ENCODE results near the gene LDLRAD1.
"Not testable (repeated sequence)": the region's sequence is repeated elsewhere in the genome, so short reads cannot be mapped to it uniquely, and the experiment has no call there.

GRCh38 chr1:54003750-54004480 lies 14.1 kb downstream of the LDLRAD1 start:
- TF ChIP-seq EZH2 (IDR thresholded peaks at IDR 0.05; ENCODE audit: insufficient read depth, poor library complexity, severe bottlenecking); EZH2phosphoT487 (IDR thresholded peaks at IDR 0.05; ENCODE audit: insufficient read depth, low read depth): not testable (repeated sequence)

Data from GM23248 (cell line).